DND-41 (cell line): ENCODE results near the gene HELZ.

ENCODE experiments used
- EZH2 ChIP-seq: IDR thresholded peaks from 3 replicates; pipeline ENCODE4 v1.6.1; 2012; ENCODE audit warnings: borderline replicate concordance, low read depth, mild to moderate bottlenecking, moderate library complexity, low read length, inconsistent platforms; ENCODE audit not compliant: severe bottlenecking
- TF ChIP-seq, protein P1 (sequence below): IDR thresholded peaks from 2 replicates; pipeline ENCODE4 v1.5.1; 2012; ENCODE audit warnings: borderline replicate concordance, low read length, moderate library complexity, mild to moderate bottlenecking; ENCODE audit not compliant: poor library complexity, severe bottlenecking; ENCODE audit errors: extremely low read depth

DNA sequence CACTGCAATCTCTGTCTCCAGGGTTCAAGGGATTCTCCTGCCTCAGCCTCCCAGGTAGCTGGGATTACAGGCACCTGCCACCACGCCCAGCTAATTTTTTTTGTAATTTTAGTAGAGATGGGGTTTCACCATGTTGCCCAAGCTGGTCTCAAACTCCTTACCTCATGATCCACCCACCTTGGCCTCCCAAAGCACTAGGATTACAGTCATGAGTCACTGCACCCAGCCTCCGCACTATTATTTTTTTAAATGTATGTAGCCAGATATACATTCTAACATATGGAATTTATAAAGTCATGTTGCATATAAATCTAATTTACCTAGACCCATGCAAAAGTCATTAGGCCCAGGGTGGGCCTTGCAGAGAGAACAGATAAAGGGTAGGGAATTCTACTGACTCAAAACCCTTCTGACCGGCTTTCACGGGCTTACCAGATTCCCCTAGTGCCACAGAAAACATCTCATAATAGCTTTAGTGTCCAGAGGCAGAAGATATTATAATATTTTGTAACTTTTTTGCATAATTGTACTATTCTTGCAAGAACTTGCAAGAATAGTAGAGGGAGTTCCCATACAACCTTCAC lies 20.5 kb upstream of the HELZ start:
- TF ChIP-seq, protein P1, sequence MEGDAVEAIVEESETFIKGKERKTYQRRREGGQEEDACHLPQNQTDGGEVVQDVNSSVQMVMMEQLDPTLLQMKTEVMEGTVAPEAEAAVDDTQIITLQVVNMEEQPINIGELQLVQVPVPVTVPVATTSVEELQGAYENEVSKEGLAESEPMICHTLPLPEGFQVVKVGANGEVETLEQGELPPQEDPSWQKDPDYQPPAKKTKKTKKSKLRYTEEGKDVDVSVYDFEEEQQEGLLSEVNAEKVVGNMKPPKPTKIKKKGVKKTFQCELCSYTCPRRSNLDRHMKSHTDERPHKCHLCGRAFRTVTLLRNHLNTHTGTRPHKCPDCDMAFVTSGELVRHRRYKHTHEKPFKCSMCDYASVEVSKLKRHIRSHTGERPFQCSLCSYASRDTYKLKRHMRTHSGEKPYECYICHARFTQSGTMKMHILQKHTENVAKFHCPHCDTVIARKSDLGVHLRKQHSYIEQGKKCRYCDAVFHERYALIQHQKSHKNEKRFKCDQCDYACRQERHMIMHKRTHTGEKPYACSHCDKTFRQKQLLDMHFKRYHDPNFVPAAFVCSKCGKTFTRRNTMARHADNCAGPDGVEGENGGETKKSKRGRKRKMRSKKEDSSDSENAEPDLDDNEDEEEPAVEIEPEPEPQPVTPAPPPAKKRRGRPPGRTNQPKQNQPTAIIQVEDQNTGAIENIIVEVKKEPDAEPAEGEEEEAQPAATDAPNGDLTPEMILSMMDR: no peak
- TF ChIP-seq EZH2: no peak
